Sigmoid colon (tissue), 4 donors: ENCODE data around the gene ERMARD.

Source experiments
- CTCF ChIP-seq, 4 experiments: fragments of 450-650 bp in 3 of 4; fragments of 200-600 bp in 1 of 4; IDR thresholded peaks; one replicate each; pipeline ENCODE4 v1.5.1; 2016 to 2019; ENCODE audit warnings: antibody characterized with exemption in 4 of 4, mild to moderate bottlenecking in 3 of 4, moderate library complexity in 2 of 4
- POLR2A ChIP-seq, 2 donors: fragments of 450-650 bp; IDR thresholded peaks; one replicate each; pipeline ENCODE4 v1.6.1; 2016; ENCODE audit warnings: antibody characterized with exemption in 2 of 2, mild to moderate bottlenecking in 2 of 2, moderate library complexity in 2 of 2
- POLR2AphosphoS5 ChIP-seq, 4 donors: sonication (generic); formaldehyde crosslinking; IDR thresholded peaks; one replicate each; pipeline ENCODE4 v1.6.1; 2017; ENCODE audit warnings: antibody characterized with exemption in 4 of 4

- no peak for TF ChIP-seq CTCF (IDR thresholded peaks at IDR 0.05)
- TF ChIP-seq POLR2A (IDR thresholded peaks at IDR 0.05), result no peak
- TF ChIP-seq POLR2AphosphoS5 (IDR thresholded peaks at IDR 0.05), result no peak
Observed at GRCh38 chr6:169793408-169793807, 42.0 kb downstream of the ERMARD start.
